ENCODE measurements around the gene RLN3.
A peak's percentile ranks its signal among the peaks of the same experiment; 100 is the strongest.

Gene RLN3

GRCh38 chr19:14056069-14056666 lies 28.2 kb downstream of the RLN3 start:
- DNase-seq, result no peak

- DNase-seq, result no peak
Measured at GRCh38 chr19:14056741-14057356, 28.9 kb downstream of the RLN3 start.

- no peak for DNase-seq
Measured at GRCh38 chr19:14058182-14059092, 30.5 kb downstream of the RLN3 start.

- peak; percentile 58 for DNase-seq
Measured at GRCh38 chr19:14059093-14059480, 31.1 kb downstream of the RLN3 start.

- DNase-seq, result no peak
Measured at GRCh38 chr19:14059652-14060155, 31.8 kb downstream of the RLN3 start.

GRCh38 chr19:14061081-14061749 lies 33.3 kb downstream of the RLN3 start:
- DNase-seq, result no peak

GRCh38 chr19:14061751-14062557 lies 34.0 kb downstream of the RLN3 start, which contains the start of gene PALM3:
Gene PALM3, minus strand, starts transcription at chr19:14062076. Its CDS starts 96 bp downstream, at chr19:14061980.
- no peak for DNase-seq

- DNase-seq, result no peak
Measured at GRCh38 chr19:14062558-14062855, 34.6 kb downstream of the RLN3 start.

- no peak for DNase-seq
Measured at GRCh38 chr19:14063105-14063504, 35.2 kb downstream of the RLN3 start.

GRCh38 chr19:14066134-14066533 lies 38.2 kb downstream of the RLN3 start:
- DNase-seq, result no peak

- no peak for DNase-seq
Measured at GRCh38 chr19:14070268-14071050, 42.5 kb downstream of the RLN3 start.

- DNase-seq, result no peak
Measured at GRCh38 chr19:14072535-14073260, 44.8 kb downstream of the RLN3 start, which contains the start of gene MISP3. Gene MISP3, plus strand, starts transcription at chr19:14072786. Its CDS starts 524 bp downstream, at chr19:14073310.

- DNase-seq, result peak; percentile 81
Measured at GRCh38 chr19:14073261-14073924, 45.4 kb downstream of the RLN3 start.

- DNase-seq, result no peak
Measured at GRCh38 chr19:14073925-14074838, 46.2 kb downstream of the RLN3 start.

GRCh38 chr19:14078411-14078810 lies 50.5 kb downstream of the RLN3 start:
- DNase-seq, result no peak
